GM21381 (cell line): ENCODE data around the gene HAUS5.

Source experiments
- ATAC-seq: cut with Tn5 transposase; IDR thresholded peaks from one replicate; pipeline ENCODE4 v1.9.1; 2021; ENCODE audit warnings: mild to moderate bottlenecking, moderate library complexity; ENCODE audit not compliant: unreplicated experiment

Gene HAUS5

DNA sequence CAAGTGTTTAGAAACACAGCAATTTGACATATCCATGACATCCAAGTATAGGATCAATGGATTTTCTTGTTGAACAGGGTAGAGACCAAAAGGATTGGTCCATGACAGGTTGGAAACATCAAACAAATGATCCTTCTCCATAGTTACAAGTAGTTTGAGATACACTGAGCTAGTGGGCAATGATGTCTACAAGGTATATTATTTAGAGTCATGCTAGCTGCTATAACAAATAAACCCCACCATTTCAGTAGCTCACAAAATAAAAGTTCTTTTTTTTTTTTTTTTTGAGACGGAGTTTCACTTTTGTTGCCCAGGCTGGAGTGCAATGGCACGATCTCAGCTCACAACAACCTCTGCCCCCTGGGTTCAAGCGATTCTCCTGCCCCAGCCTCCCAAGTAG, 4.9 kb upstream of the HAUS5 start:
- no peak for ATAC-seq

DNA sequence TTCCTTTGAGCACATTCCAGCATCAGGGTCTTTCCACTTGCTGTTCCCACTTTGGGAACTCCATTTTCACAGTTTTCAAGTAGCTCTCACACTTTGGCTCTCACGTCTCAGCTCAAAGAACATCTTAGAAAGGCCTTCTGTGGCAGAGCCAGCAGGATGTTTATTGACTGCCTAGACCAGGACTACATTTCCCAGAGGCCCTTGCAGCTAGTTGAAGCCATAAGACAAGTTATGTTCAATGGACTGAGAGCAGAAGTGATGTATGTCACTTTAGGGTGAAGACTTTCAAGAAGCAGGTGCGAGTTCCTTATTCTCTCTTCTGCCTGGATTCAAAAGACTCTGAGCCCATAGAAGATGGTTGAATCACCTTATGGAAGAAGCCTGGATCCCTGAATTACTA, 4.3 kb upstream of the HAUS5 start:
- ATAC-seq = no peak

DNA sequence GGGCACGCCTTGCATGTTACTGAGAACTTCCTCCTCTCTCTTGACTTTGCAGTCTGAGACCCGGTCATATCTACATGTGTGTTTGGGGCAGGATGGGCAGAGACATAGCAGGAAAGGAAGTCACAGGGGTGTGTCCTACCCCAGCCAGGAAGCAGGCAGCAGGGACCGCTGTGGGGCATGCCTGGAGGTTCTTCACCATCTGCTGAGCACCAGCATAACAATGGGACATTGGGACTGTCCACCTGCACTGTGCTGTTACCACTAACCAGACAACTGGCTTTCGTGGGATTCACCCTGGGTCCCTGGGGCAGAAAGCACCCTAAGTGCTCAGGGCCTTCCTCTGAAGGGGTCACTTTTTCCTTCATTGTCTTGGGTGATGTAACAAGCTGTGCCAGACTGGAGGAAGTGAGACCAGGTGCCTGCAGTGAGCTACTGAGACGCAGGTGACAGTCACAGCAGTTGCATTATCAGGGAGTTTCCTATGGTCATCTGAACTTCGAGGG, 2.6 kb upstream of the HAUS5 start:
- no peak for ATAC-seq

DNA sequence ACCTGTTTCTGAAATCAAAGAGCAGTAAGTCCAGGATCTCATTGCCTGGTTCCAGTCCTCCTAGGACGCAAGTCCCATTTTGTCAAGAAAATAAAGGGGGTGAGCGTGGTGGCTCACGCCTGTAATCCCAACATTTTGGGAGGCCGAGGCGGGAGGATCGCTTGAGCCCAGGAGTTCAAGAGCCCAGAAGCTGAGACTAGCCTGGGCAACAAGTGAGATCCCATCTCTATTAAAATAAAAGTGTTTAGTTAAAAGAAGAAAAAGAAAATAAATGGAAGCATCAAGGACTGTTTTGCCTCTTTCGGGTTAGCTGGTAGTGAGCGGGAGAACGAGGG, 344 bp upstream of the HAUS5 start:
- ATAC-seq = no peak

DNA sequence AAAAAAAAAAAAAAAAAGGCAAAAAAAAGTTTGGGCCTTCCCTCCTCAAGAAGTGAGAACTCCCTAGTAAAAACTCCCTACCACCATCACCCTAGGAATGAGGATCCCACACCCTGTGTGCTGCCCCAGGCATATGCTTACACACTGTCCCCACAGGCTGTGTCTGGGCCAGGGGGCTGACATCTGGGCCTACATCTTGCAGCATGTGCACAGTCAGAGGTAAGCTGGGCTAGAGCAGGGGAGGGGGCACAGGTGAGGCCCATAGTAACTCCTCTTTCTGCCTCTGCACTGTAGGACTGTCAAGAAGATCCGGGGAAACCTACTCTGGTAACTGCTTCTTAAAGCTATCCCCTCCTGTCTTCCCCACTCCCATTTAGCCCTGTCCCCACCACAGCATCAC, 1.0 kb downstream of the HAUS5 start:
- ATAC-seq = no peak

DNA sequence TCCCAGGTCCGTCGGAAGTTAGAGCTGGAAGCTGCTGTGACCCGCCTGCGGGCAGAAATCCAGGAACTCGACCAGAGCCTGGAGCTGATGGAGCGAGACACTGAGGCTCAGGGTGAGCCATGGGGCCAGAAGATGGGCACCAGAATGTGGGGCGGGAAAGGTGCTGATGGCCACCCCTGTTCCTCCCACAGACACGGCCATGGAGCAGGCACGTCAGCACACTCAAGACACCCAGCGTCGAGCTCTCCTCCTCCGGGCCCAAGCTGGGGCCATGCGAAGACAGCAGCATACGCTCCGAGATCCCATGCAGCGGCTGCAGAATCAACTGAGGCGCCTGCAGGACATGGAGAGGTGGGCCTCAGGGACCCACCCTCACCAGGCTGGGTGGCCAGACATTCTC, 2.5 kb downstream of the HAUS5 start:
- no peak for ATAC-seq

DNA sequence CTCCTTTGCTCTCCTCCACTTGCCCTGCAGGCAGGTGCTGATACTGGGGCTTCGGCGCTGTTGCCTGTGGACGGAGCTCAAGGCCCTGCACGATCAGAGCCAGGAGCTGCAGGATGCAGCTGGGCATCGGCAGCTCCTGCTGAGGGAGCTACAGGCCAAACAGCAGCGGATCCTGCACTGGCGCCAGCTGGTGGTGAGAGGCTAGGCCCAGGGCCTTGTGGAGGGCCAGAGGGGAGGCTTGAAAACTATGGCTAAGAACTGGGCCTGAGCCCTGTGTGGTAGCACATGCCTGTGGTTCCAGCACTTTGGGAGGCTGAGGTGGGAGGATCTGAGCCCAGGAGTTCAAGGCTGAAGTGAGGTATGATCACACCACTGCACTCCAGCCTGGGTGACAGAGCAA, 6.3 kb downstream of the HAUS5 start:
- ATAC-seq = no peak

DNA sequence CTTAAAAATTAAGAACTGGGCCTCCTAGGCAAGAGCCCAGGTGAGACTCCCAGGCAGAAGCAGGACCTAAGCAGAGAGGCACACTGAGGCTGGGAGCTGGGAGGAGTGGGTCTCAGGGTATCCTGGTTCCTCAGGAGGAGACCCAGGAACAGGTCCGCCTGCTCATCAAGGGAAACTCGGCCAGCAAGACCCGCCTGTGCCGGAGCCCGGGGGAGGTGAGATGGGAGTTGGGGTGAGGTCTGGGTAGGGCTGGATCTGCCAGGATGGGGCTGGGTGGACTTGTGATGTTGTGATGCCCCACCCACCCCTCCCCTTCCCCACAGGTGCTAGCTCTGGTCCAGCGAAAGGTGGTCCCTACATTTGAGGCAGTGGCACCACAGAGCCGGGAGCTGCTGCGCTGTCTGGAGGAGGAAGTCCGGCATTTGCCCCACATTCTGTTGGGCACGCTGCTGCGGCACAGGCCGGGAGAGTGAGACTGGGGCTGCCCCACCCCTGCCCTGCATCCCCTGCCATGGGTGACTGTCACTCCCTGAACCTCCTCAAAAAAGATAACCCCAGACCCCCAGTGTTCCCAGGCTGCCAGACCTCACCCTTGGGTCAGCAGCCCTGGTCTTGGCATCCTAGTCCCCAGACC, 6.9 kb downstream of the HAUS5 start:
- ATAC-seq = no peak

DNA sequence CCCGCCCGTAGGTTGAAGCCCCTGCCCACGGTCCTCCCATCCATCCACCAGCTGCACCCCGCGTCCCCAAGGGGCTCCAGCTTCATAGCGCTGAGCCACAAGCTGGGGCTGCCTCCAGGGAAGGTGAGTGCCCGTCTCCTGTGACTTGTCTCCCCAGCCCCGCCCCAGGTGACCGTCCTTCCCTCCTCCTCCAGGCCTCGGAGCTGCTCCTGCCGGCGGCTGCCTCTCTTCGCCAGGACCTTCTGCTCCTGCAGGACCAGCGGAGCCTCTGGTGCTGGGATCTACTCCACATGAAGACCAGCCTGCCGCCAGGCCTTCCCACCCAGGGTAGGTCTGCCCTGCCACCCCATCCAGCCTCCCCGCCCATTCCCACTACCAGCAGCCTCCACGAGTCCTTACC, 7.5 kb downstream of the HAUS5 start:
- no peak for ATAC-seq

DNA sequence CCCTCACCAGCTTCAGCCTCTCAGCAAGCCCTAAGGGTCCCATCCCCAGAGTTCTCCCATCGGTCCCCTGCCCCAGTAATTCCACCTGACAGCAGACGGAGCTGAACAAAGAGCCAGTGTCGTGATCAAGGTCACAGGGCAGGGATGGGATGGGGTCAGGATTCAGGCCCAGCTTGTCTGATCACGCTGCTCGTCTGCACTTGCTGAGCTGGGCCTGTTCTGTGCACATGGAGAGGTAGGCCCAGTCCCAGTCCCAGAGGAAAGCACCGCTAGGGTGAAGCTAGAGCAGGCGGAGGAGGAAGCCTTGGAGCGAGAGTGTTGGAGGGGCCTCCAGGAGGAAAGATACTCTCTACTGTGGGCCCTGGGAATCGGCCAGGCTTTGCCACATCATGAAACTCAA, 9.2 kb downstream of the HAUS5 start:
- ATAC-seq = no peak

DNA sequence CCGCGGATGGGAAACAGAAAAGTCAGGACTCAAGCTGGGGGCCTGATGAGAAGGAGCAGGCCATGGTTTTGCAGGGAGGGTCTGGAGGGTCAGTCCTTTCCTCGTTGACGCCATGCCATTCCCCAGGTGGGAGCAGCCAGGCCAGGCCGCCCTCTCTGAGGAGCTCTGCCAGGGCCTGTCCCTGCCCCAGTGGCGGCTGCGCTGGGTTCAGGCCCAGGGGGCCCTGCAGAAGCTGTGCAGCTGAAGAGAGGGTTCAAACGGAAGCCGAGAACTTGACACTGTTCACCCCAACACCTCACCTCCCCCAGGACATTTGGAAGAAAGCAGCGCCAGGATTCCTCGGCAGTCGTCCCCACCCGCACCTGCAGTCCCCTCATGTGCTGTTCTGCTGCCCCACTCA, 10.2 kb downstream of the HAUS5 start:
- no peak for ATAC-seq

DNA sequence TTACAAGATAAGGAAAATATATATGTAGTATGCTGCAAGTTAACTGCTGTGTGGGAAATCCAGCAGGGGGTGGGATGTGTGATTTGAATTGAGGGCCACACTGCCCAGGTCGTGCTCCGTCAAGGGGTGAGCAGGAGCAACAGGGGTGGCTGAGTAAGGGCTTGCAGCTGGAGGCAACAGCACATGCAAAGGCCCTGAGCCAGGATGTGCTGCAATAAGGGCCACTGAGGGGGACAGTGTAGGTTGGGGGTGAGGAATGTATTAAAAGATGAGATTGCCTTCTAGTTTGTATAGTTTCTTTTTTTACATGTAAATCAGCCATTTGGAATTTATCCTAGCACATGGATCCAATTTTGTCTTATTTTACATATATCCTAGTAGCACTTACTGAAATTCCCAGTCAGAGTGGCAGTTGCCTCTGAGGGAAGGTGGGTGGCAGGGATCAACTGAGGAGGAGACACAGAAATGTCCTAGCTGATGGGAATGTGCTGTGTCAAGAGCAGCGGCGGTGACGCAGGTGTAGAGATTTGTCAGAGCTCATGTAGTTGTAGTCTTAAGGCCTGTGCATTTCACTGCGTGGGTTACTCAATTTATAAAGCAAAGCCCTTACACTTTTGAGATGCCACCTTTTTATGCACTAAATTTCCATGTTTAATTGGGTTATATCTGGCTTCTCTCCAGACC, 10.9 kb downstream of the HAUS5 start:
- ATAC-seq = no peak

DNA sequence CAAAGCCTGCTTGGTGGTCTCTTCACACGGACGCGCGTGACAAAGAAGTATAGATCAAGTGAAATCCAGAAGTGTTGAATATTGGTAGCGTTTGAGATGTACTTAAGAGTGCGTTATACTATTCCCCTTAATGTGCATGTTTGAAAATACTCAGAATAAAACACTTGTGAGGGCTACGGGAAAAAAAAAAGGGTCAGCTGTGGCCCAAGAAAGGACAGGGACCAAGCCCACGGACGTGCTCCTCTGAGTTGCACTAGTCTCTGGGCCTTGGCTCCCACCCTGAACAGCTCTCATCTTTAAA, 15.7 kb downstream of the HAUS5 start:
- ATAC-seq = no peak

DNA sequence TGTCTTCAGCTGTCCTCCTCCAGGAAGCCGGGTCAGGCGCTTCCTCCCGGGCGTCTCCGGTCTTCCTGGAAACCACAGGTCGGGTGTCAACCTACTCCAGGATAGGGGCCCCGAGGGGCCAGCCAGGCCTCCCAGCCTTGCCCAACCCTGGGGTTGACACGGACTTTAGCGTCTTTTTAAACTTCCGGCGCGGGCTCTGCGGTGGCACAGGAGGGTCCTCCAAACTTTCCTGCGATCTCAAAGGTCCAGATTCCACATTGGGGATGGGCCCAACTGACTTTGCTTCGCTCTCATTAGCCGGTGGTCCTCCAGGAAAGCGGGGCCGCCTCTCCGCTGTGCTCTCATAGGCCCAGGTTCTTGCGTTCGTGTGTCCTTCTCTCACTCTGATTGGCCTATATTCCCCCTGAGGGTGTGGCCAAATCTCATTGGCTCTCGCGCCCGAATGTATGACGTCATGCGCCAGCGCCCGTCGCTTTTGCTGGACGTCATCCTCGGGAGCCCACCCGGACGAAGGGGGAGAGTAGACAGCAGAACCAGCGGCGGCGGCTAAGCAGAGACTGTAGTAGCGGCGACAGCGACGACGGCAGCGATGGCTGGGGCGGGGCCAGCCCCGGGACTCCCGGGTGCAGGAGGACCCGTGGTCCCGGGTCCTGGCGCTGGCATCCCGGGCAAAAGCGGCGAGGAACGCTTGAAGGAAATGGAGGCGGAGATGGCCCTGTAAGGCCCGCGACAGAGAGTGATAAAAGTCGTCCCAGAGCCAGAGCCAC, 16.2 kb downstream of the HAUS5 start, which contains the start of gene RBM42:
Gene RBM42 (plus strand): TSS at position 472 of the 767 bp plus-strand sequence. CDS start 118 bp downstream, at position 590.
- peak; percentile 96 for ATAC-seq

DNA sequence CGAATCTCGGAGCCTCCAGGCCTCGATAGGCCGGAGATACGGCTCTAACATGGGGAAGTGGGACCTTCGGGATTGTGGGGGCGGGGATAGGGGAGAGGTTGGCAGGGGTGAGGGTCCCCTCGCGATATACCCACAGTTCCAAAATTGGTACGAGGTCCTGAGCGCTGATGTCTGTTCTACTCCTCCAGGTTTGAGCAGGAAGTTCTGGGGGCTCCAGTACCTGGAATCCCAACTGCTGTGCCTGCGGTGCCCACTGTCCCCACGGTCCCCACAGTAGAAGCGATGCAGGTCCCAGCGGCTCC, 16.7 kb downstream of the HAUS5 start:
- no peak for ATAC-seq

DNA sequence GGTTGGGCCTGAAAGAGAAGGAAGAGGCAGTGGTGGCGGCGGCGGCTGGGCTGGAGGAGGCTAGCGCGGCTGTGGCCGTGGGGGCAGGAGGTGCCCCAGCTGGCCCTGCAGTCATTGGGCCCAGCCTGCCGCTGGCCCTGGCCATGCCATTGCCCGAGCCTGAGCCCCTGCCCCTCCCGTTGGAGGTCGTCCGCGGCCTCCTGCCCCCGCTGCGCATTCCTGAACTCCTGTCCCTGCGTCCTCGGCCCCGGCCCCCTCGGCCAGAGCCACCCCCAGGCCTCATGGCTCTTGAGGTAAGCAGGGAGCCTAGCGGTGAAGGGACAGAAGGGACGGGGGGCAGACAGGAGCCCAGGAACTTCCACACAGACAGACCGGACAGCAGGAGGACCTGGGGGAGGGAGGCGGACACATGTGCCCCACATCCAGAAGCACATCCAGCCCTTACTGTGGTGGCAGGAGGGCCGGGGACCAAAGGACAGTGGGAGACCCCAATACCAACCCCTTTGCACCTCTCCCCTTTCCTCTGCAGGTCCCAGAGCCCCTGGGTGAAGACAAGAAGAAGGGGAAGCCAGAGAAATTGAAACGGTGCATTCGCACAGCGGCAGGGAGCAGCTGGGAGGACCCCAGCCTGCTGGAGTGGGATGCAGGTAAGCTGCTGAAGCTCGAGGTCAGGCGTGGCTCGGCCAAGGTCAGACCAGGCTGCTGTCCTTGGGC, 21.3 kb downstream of the HAUS5 start:
- no peak for ATAC-seq

DNA sequence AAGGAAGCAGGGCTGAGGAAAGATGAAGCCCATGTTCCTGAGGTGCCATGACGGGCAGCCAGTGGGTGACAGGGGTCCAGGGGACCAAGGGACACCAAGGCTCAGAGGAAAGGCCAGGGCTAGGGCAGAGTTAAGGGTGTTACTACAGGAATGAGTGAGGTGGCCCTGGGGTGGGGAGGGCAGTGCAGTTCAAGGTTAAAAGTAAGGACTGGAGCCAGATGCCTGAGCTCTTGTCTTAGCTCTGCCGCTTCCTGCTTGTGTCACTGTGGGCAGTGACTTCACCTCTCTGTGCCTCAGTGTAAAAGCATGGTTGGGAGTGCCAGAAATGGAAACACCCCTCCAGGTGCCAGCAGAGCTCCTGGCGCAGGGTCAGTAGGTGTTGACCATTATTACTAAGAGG, 24.1 kb downstream of the HAUS5 start:
- no peak for ATAC-seq

DNA sequence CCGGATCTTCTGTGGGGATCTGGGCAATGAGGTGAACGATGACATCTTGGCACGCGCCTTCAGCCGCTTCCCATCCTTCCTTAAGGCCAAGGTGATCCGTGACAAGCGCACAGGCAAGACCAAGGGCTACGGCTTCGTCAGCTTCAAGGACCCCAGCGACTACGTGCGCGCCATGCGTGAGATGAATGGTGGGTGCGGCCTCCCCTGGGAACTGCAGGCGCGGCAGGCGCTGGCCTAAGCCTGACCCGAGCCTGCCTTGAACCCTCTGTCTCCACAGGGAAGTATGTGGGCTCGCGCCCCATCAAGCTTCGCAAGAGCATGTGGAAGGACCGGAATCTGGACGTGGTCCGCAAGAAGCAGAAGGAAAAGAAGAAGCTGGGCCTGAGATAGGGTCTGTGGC, 24.6 kb downstream of the HAUS5 start:
- no peak for ATAC-seq

DNA sequence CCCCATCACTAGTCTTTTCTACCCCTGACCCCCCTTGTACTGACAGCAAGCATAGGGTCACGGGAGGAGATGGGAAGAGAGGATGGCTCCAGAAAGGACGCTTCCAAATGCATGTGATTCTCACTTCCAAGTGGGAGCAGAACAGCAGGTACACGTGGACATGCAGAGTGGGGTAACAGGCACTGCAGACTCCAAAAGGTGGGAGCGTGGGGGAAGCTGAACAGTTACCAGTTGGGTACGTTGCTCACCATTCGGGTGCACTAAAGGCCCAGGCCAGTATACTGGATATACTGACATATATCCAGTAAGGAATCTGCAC, 26.7 kb downstream of the HAUS5 start:
- no peak for ATAC-seq

DNA sequence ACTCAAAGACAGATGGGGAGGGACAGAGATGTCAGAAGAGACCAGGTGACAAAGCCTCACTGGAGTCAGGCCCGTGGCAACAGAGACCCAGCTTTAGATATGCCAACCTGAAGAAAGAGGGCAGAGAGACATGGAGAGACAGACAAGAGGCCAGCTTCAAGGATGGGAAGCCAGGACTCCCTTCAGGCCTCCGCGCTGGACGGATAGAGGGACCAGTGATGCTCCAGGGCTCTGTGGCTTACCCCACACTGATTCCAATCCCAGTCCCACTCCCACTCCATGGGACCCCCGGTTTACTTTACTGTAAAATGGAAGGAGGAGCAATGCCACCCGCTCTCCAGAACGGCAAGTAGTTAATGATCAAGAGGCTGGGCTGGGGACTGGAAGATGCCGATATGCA, 27.3 kb downstream of the HAUS5 start:
- no peak for ATAC-seq

DNA sequence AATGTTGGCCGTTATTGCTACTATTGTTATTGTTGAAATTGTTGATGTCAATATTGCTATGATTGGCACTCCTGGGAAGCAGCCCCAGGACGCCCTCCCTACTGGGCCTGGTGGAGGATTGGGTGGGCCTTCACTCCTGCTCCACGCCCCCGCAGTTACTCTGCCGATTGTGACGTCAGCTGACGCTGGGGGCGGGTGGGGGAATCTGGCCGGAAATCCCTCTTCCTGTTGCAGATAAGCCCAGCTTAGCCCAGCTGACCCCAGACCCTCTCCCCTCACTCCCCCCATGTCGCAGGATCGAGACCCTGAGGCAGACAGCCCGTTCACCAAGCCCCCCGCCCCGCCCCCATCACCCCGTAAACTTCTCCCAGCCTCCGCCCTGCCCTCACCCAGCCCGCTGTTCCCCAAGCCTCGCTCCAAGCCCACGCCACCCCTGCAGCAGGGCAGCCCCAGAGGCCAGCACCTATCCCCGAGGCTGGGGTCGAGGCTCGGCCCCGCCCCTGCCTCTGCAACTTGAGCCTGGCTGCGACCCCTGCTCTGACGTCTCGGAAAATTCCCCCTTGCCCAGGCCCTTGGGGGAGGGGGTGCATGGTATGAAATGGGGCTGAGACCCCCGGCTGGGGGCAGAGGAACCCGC, 29.1 kb downstream of the HAUS5 start, which contains the start of gene ETV2:
Gene ETV2 (plus strand): TSS at position 231 of the 637 bp plus-strand sequence. CDS start 716 bp downstream, outside the sequence.
- ATAC-seq = no peak
